Measurements from ENCODE around the gene ZIC1. TPM values are rescaled to one million over a fixed set of nuclear protein-coding genes. Genes with fewer than 3 reads are reported as not detected.

Gene ZIC1
- total and polyA plus RNA-seq, 2 of the 4 experiments (the other 2 are of a cell fraction), result not detected

DNA sequence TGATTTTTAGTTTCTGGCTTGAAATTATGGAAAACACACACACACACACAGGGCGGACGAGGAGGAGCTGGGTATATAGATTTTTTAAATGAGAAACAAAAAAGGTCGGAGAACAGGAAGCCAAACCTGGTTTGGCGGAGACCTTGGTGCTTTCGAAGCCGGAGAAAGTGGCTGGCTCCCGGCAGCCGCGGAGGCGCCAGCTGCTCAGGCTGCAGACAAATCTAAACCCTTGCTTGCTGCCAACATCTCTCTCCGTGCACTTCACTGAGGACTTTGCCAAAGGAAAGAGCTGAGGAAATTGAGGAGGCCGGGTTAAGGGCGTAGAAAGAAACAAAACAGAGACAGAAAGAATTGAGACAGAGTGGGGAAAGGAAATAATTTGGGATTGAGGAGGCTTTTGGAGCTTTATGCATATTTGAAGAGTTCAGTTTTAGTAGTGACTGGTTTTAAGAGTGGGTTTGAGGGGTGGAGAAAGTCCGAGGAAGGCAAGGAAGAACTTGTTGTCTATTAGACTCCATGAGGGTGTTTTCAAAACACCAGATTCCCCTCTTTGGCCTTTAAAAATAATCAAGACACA is 2.2 kb downstream of the ZIC1 start:
- no peak overlapping the region for H2BK120ac ChIP-seq (ENCODE audit: low read depth, low read length)
- dilution Hi-C loops (cut with HindIII; ENCODE audit: low sequenced_read_pairs, unreplicated experiment) (no loop called here), intact Hi-C loops (cut with micrococcal nuclease) (no loop called here), in situ Hi-C loops (cut with MboI; ENCODE audit: low sequenced_read_pairs) (no loop called here)
- H2BK20ac ChIP-seq (ENCODE audit: low read depth, low read length), result no peak overlapping the region
- 0% methylated on average over 6 of the region's 14 CpGs; no CpG with 5 or more reads in 1 of the 2 experiments for WGBS, 2 experiments (ENCODE audit: extremely low coverage in 2 of 2, insufficient read length in 1 of 2)
- no TSS peak for BruUV-seq (replicated peaks)
- no peak overlapping the region for H2BK5ac ChIP-seq (ENCODE audit: low read depth, low read length, poor library complexity, severe bottlenecking)
- no peak overlapping the region for H3K4ac ChIP-seq (ENCODE audit: low read depth, low read length)
- 0 out of 2 replicates have a peak, but pooled peaks cover 3% of the 10 kb centered on the region for H3K9me1 ChIP-seq (ENCODE audit: insufficient read depth, low read length)
- H4K5ac ChIP-seq (ENCODE audit: low read depth, low read length), result no peak overlapping the region
- H3K56ac ChIP-seq (ENCODE audit: extremely low read depth, insufficient read depth, low read length), result no peak overlapping the region
- peaks cover 89% of the 10 kb centered on the region for H3K27me3 ChIP-seq (ENCODE audit: control insufficient read depth, insufficient read depth, low read length)
- no peak overlapping the region for H3K14ac ChIP-seq (replicated peaks; ENCODE audit: low read depth, low read length)
- no peak overlapping the region for H3K23ac ChIP-seq (ENCODE audit: low read depth, low read length)
- H3K27ac ChIP-seq (ENCODE audit: insufficient read depth, low read length), result no peak overlapping the region
- DNase-seq, result peak; percentile 7
- H3K4me2 ChIP-seq (ENCODE audit: low read depth, low read length), result no peak overlapping the region; the same call in 1 of the 2 replicates
- no peaks in the 10 kb centered on the region for H3K4me1 ChIP-seq (ENCODE audit: control insufficient read depth, insufficient read depth, low read length)
- peak overlapping the region; percentile 75 for H2AFZ ChIP-seq (replicated peaks; ENCODE audit: low read length, poor library complexity)
- no peak overlapping the region for H4K8ac ChIP-seq (ENCODE audit: low read depth in 2 of 2, low read length in 2 of 2)
- H4K20me1 ChIP-seq (ENCODE audit: insufficient read depth, low read length), result 0 out of 2 replicates have a peak, but pooled peaks cover 3% of the 10 kb centered on the region
- no peak overlapping the region for H3K9ac ChIP-seq (ENCODE audit: low read depth, low read length)
- no peaks in the 10 kb centered on the region for H3K79me1 ChIP-seq (ENCODE audit: low read depth in 1 of 2, low read length in 2 of 2)
- H3K36me3 ChIP-seq (ENCODE audit: control insufficient read depth, insufficient read depth, low read length), result no peaks in the 10 kb centered on the region
- no peak for TF ChIP-seq NFE2L2 (IDR thresholded peaks at IDR 0.05; ENCODE audit: low read depth, low read length)
- TF ChIP-seq SMC3 (IDR thresholded peaks at IDR 0.05; ENCODE audit: low read depth, low read length), result no peak
- TF ChIP-seq RCOR1 (IDR thresholded peaks at IDR 0.05; ENCODE audit: insufficient replicate concordance, low read length), result no peak
- TF ChIP-seq CEBPB (IDR thresholded peaks at IDR 0.05; ENCODE audit: low read depth, low read length), result no peak
- TF ChIP-seq BHLHE40 (IDR thresholded peaks at IDR 0.05; ENCODE audit: low read depth, low read length), result no peak
- no peak for TF ChIP-seq MAZ (IDR thresholded peaks at IDR 0.05; ENCODE audit: borderline replicate concordance, low read depth, low read length)
- TF ChIP-seq, protein P1, sequence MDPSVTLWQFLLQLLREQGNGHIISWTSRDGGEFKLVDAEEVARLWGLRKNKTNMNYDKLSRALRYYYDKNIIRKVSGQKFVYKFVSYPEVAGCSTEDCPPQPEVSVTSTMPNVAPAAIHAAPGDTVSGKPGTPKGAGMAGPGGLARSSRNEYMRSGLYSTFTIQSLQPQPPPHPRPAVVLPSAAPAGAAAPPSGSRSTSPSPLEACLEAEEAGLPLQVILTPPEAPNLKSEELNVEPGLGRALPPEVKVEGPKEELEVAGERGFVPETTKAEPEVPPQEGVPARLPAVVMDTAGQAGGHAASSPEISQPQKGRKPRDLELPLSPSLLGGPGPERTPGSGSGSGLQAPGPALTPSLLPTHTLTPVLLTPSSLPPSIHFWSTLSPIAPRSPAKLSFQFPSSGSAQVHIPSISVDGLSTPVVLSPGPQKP (IDR thresholded peaks at IDR 0.05; ENCODE audit: borderline replicate concordance, low read depth, low read length), result no peak
- TF ChIP-seq CHD1 (IDR thresholded peaks at IDR 0.05; ENCODE audit: low read depth, low read length), result no peak
- TF ChIP-seq, protein P2, sequence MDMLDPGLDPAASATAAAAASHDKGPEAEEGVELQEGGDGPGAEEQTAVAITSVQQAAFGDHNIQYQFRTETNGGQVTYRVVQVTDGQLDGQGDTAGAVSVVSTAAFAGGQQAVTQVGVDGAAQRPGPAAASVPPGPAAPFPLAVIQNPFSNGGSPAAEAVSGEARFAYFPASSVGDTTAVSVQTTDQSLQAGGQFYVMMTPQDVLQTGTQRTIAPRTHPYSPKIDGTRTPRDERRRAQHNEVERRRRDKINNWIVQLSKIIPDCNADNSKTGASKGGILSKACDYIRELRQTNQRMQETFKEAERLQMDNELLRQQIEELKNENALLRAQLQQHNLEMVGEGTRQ (IDR thresholded peaks at IDR 0.05; ENCODE audit: low read depth, low read length), result no peak
- no peak for TF ChIP-seq FOS (IDR thresholded peaks at IDR 0.05; ENCODE audit: low read depth, low read length)
- no peak for TF ChIP-seq RAD21 (IDR thresholded peaks at IDR 0.05; ENCODE audit: low read length)
- no peak for TF ChIP-seq RFX5 (IDR thresholded peaks at IDR 0.05; ENCODE audit: low read depth, low read length)
- TF ChIP-seq MXI1 (IDR thresholded peaks at IDR 0.05; ENCODE audit: borderline replicate concordance, low read depth, low read length), result no peak
- TF ChIP-seq, protein P3, sequence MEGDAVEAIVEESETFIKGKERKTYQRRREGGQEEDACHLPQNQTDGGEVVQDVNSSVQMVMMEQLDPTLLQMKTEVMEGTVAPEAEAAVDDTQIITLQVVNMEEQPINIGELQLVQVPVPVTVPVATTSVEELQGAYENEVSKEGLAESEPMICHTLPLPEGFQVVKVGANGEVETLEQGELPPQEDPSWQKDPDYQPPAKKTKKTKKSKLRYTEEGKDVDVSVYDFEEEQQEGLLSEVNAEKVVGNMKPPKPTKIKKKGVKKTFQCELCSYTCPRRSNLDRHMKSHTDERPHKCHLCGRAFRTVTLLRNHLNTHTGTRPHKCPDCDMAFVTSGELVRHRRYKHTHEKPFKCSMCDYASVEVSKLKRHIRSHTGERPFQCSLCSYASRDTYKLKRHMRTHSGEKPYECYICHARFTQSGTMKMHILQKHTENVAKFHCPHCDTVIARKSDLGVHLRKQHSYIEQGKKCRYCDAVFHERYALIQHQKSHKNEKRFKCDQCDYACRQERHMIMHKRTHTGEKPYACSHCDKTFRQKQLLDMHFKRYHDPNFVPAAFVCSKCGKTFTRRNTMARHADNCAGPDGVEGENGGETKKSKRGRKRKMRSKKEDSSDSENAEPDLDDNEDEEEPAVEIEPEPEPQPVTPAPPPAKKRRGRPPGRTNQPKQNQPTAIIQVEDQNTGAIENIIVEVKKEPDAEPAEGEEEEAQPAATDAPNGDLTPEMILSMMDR (conservative IDR thresholded peaks at IDR 0.05; ENCODE audit: low read depth, low read length), result no peak
- TF ChIP-seq MAFK (IDR thresholded peaks at IDR 0.05; ENCODE audit: low read depth, low read length), result no peak
- no peak for TF ChIP-seq POLR2A (IDR thresholded peaks at IDR 0.05; ENCODE audit: low read depth, low read length)
- peak overlapping the region; percentile 2 for H2AK9ac ChIP-seq (replicated peaks; ENCODE audit: low read depth, low read length, poor library complexity)
- no peak overlapping the region for H4K91ac ChIP-seq (ENCODE audit: insufficient read depth, low read depth, low read length)
- no peak overlapping the region for H2BK15ac ChIP-seq (ENCODE audit: low read depth, low read length)
- H2AK5ac ChIP-seq (ENCODE audit: low read depth, low read length), result no peak overlapping the region
- CTCF ChIA-PET, result interaction anchor here (1.1 kb wide), 1 partner anchor 9 kb away, joined by 4 read pairs; no protein-coding TSS in a partner anchor
- no peak for ATAC-seq (ENCODE audit: low read depth)
- no peak overlapping the region for H3K18ac ChIP-seq (ENCODE audit: low read depth, low read length)
- peak overlapping the region; percentile 17; the same call in 1 of the 2 replicates for H3K4me3 ChIP-seq (ENCODE audit: insufficient read depth, low read depth, low read length)
- POLR2A ChIA-PET (ENCODE audit: unreplicated experiment), result interaction anchor here (0.6 kb wide), 1 partner anchor 819 kb away, joined by 4 read pairs; no protein-coding TSS in a partner anchor
- peaks cover 21% of the 10 kb centered on the region for H3K9me3 ChIP-seq (ENCODE audit: control insufficient read depth, insufficient read depth, low read length)

Data from IMR-90 (cell line).